ENCODE data around the gene ERGIC1. TPM values are rescaled to one million over a fixed set of nuclear protein-coding genes. Genes with fewer than 3 reads are reported as not detected.

ERGIC1 gene
- total and polyA plus RNA-seq, 10 of the 15 experiments (the other 5 are each of a cell fraction or from before 2014, with no cell fraction given) = 8.8 to 104 (median 76.3) TPM

GRCh38 chr5:172864747-172865146, 30.7 kb downstream of the ERGIC1 start:
- ChIA-PET SMC1A (ENCODE audit: uncharacterized antibody, unreplicated experiment) (no interaction called here), CTCF (interaction anchor here (0.7 kb wide), 1 partner anchor 270 kb away, joined by 3 read pairs; no protein-coding TSS in a partner anchor), RAD21 (ENCODE audit: unreplicated experiment) (no interaction called here), POLR2A (no interaction called here)
- H3K4me2 ChIP-seq (ENCODE audit: control insufficient read depth, insufficient read depth) = no peak overlapping the region
- no TSS peak for BruUV-seq (replicated peaks)
- TF ChIP-seq MTA2 (IDR thresholded peaks at IDR 0.05; ENCODE audit: low read depth) (no peak), SUZ12 (IDR thresholded peaks at IDR 0.05; ENCODE audit: unreplicated experiment) (no peak), SMAD5 (IDR thresholded peaks at IDR 0.05; ENCODE audit: low read depth) (no peak), ZNF384 (IDR thresholded peaks at IDR 0.05; ENCODE audit: borderline replicate concordance, low read depth, low read length) (no peak), ATF7 (IDR thresholded peaks at IDR 0.05; ENCODE audit: low read depth) (no peak), POLR2A (IDR thresholded peaks at IDR 0.05; ENCODE audit: low read depth, low read length) (no peak), CBX3 (IDR thresholded peaks at IDR 0.05; ENCODE audit: borderline replicate concordance, low read depth) (no peak), SP1 (IDR thresholded peaks at IDR 0.05; ENCODE audit: low read depth, low read length) (no peak), WRNIP1 (IDR thresholded peaks at IDR 0.05; ENCODE audit: borderline replicate concordance, low read depth, low read length) (no peak), ZNF592 (IDR thresholded peaks at IDR 0.05) (no peak), ZNF217 (IDR thresholded peaks at IDR 0.05) (no peak), EP300 (IDR thresholded peaks at IDR 0.05; ENCODE audit: borderline replicate concordance in 1 of 2, control insufficient read depth in 1 of 2, low read depth in 2 of 2, low read length in 2 of 2) (no peak)
- TF ChIP-seq, protein P1, sequence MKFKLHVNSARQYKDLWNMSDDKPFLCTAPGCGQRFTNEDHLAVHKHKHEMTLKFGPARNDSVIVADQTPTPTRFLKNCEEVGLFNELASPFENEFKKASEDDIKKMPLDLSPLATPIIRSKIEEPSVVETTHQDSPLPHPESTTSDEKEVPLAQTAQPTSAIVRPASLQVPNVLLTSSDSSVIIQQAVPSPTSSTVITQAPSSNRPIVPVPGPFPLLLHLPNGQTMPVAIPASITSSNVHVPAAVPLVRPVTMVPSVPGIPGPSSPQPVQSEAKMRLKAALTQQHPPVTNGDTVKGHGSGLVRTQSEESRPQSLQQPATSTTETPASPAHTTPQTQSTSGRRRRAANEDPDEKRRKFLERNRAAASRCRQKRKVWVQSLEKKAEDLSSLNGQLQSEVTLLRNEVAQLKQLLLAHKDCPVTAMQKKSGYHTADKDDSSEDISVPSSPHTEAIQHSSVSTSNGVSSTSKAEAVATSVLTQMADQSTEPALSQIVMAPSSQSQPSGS (IDR thresholded peaks at IDR 0.05; ENCODE audit: low read length) = no peak
- TF ChIP-seq, protein P2, sequence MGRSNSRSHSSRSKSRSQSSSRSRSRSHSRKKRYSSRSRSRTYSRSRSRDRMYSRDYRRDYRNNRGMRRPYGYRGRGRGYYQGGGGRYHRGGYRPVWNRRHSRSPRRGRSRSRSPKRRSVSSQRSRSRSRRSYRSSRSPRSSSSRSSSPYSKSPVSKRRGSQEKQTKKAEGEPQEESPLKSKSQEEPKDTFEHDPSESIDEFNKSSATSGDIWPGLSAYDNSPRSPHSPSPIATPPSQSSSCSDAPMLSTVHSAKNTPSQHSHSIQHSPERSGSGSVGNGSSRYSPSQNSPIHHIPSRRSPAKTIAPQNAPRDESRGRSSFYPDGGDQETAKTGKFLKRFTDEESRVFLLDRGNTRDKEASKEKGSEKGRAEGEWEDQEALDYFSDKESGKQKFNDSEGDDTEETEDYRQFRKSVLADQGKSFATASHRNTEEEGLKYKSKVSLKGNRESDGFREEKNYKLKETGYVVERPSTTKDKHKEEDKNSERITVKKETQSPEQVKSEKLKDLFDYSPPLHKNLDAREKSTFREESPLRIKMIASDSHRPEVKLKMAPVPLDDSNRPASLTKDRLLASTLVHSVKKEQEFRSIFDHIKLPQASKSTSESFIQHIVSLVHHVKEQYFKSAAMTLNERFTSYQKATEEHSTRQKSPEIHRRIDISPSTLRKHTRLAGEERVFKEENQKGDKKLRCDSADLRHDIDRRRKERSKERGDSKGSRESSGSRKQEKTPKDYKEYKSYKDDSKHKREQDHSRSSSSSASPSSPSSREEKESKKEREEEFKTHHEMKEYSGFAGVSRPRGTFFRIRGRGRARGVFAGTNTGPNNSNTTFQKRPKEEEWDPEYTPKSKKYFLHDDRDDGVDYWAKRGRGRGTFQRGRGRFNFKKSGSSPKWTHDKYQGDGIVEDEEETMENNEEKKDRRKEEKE (IDR thresholded peaks at IDR 0.05) = no peak
- no peaks in the 10 kb centered on the region for H3K9me3 ChIP-seq (replicated peaks; ENCODE audit: control insufficient read depth, insufficient read depth, low read length)
- FAIRE-seq (no peak), ATAC-seq (no peak), DNase-seq (ENCODE audit: low read depth, low spot score) (no peak)
- peaks cover 2% of the 10 kb centered on the region for H3K79me2 ChIP-seq (ENCODE audit: control insufficient read depth, insufficient read depth, low read length)
- in situ Hi-C loops (cut with MboI) = no loop called here
- no peak overlapping the region for H3K27ac ChIP-seq (ENCODE audit: control insufficient read depth, insufficient read depth)
- WGBS (ENCODE audit: insufficient coverage, insufficient replicate concordance, low lambda C conversion rate, missing lambda C conversion rate) = 98% methylated on average over 7 of the region's 7 CpGs
- peaks cover 0 to 2% of the 10 kb centered on the region in 2 experiments; a peak in 2 of 4 replicates for H3K36me3 ChIP-seq (ENCODE audit: control insufficient read depth in 2 of 2, insufficient read depth in 2 of 2, low read length in 1 of 2)
- H2AFZ ChIP-seq (ENCODE audit: control insufficient read depth, low read depth, low read length) = no peak overlapping the region
- no peak overlapping the region for H3K4me3 ChIP-seq
- no peaks in the 10 kb centered on the region for H3K4me1 ChIP-seq (ENCODE audit: control insufficient read depth, insufficient read depth, low read length)
- no peaks in the 10 kb centered on the region for H3K27me3 ChIP-seq (replicated peaks in 1 of 2; ENCODE audit: control insufficient read depth in 2 of 2, insufficient read depth in 2 of 2, low read length in 1 of 2)
- H4K20me1 ChIP-seq (ENCODE audit: control insufficient read depth, insufficient read depth) = no peaks in the 10 kb centered on the region
- no peak overlapping the region for H3K9ac ChIP-seq (ENCODE audit: control insufficient read depth, insufficient read depth, low read length)
- intact Hi-C loops (cut with micrococcal nuclease; ENCODE audit: unreplicated experiment) = no loop called here
